Measurements from ENCODE around the gene TP53INP2. TPM values are rescaled to one million over a fixed set of nuclear protein-coding genes. Genes with fewer than 3 reads are reported as not detected.
"Not testable (repeated sequence)": the region's sequence is repeated elsewhere in the genome, so short reads cannot be mapped to it uniquely, and the experiment has no call there.

TP53INP2 gene
- total RNA-seq, 1 donor from 2014 or later = 146 TPM

GRCh38 chr20:34716921-34717229 is 12.7 kb downstream of the TP53INP2 start:
- intact Hi-C loops (cut with micrococcal nuclease) = no loop called here
- DNase-seq (no peak), ATAC-seq (no peak)

- DNase-seq = no peak
- intact Hi-C loops (cut with micrococcal nuclease) = no loop called here
- ATAC-seq = no peak
These were observed 13.3 kb downstream of the TP53INP2 start for GRCh38 chr20:34717230-34718095.

- intact Hi-C loops (cut with micrococcal nuclease); ATAC-seq; DNase-seq: not testable (repeated sequence)
These were observed 15.3 kb downstream of the TP53INP2 start for GRCh38 chr20:34719242-34720017.

- DNase-seq (no peak), ATAC-seq (no peak)
- intact Hi-C loops (cut with micrococcal nuclease) = no loop called here
These were observed 16.1 kb downstream of the TP53INP2 start for GRCh38 chr20:34720266-34720665.

GRCh38 chr20:34722560-34722959 is 18.4 kb downstream of the TP53INP2 start:
- DNase-seq; intact Hi-C loops (cut with micrococcal nuclease); ATAC-seq: not testable (repeated sequence)

- intact Hi-C loops (cut with micrococcal nuclease) = no loop called here
- ATAC-seq (peak; percentile 79), DNase-seq (no peak)
These were observed 20.0 kb downstream of the TP53INP2 start for GRCh38 chr20:34724172-34724571.

GRCh38 chr20:34729416-34729815 is 25.3 kb downstream of the TP53INP2 start:
- intact Hi-C loops (cut with micrococcal nuclease) = no loop called here

DNA sequence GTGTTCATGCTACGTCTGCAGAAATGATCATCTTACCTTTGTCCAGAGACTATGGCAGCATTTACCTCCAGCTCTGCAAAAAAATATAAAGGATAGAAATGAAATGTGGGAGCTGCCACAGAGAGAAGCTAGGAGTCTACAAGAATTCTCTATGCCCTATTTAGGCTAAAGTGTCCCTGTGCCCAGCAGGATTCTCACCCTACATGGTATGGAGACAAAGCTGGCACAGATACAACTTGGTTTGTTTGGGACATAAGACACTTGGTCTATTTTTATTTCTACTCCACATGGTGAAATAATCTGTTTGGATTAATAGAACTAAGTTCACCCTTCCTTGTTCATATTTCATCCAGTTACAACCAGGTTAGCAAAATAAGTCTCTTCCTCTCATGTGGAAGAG is 28.4 kb downstream of the TP53INP2 start:
- no peak for DNase-seq
- peak; percentile 29 for ATAC-seq
- intact Hi-C loops (cut with micrococcal nuclease) = no loop called here

More at GRCh38 chr20:34729416-34729815, 25.3 kb downstream of the TP53INP2 start:
- no peak for DNase-seq
- no peak for ATAC-seq

GRCh38 chr20:34736106-34736735 is 32.1 kb downstream of the TP53INP2 start:
- no peak for DNase-seq
- intact Hi-C loops (cut with micrococcal nuclease) = no loop called here

GRCh38 chr20:34743039-34743438 is 38.9 kb downstream of the TP53INP2 start:
- ATAC-seq (no peak), DNase-seq (no peak)
- intact Hi-C loops (cut with micrococcal nuclease) = no loop called here

More at GRCh38 chr20:34736106-34736735, 32.1 kb downstream of the TP53INP2 start:
- peak; percentile 79 for ATAC-seq

DNA sequence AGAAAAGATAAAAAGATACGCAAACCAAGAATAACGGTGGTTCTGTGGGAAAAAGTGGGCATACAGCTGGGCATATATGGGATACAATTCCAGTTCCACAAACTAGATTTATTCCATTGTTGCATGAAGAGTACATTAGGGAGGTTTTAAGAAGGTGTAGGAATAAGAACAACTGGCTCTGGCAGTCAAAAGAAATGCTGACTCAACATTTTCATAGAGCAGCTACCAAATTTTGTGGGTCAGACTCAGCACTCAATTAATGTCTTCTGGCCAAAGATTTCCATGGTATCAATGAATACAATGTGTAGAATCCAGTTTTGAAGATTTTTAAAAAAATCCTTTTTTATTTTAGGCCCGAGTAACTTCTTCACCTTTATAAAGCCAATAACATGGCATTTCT is 40.2 kb downstream of the TP53INP2 start:
- DNase-seq (no peak), ATAC-seq (no peak)
- intact Hi-C loops (cut with micrococcal nuclease) = no loop called here

- ATAC-seq (peak; percentile 92), DNase-seq (no peak)
- intact Hi-C loops (cut with micrococcal nuclease) = no loop called here
These were observed 40.7 kb downstream of the TP53INP2 start for GRCh38 chr20:34744847-34745246.

- intact Hi-C loops (cut with micrococcal nuclease) = no loop called here
- ATAC-seq (no peak), DNase-seq (no peak)
These were observed 42.5 kb downstream of the TP53INP2 start for GRCh38 chr20:34746674-34747073.

DNA sequence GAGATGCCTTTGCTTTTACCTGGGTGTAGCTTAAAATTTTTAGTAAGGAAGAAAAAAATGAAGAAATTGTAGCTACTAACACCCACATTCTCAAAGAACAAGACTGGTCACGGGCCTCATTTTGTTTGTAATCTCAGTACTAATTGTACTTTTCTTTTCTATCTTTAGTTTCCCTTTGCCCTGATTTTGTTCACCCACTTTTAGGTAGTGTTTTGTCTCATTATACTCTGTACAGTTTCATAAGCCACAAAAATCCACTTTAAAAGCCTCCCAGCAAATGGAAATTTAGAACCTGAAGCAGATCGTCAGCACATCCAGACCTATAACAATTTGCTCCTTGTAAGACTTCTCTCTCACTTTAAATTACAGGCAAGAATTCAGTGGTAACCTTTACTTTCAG is 43.3 kb downstream of the TP53INP2 start:
- ATAC-seq (no peak), DNase-seq (no peak)
- intact Hi-C loops (cut with micrococcal nuclease) = no loop called here

- DNase-seq (no peak), ATAC-seq (no peak)
- intact Hi-C loops (cut with micrococcal nuclease) = no loop called here
These were observed 44.6 kb downstream of the TP53INP2 start for GRCh38 chr20:34748709-34749108.

DNA sequence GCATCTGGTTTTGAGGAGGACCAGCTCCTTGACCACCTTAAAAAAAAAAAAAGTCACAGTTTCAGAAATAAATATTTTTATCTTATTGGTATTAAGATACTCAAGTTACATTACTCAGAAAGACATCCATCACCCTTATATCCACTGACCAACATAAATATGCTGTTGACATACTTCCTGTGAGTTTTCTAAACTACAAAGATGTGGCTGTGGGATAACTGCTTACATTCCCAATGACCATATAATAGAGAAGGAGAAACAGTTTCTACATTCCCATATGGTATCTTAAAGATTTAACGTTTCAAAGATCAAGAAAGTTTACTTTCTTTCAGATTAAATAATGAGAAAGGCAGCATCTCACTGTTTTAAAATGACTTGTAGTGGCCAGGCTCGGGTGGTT is 46.3 kb downstream of the TP53INP2 start:
- intact Hi-C loops (cut with micrococcal nuclease) = no loop called here
- ATAC-seq (no peak), DNase-seq (no peak)

DNA sequence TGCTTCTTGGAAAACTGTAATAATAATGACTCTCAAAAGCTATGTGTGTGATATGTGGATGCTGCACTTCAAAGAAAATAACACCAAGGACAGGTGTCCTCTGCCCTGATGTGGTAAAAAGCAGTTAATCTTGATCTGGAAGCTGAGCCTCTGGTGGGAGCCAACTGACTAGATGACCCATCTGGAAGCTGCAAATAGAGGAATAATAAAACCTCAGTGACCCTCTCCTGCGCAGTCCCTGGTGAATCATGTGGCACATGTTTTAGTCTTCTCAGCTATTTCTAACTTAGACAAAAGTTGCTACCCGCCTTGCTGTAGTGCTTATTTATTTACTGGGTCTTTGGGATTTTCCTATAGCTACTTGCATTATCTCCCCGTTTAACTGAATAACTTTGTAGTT is 47.3 kb downstream of the TP53INP2 start:
- DNase-seq (no peak), ATAC-seq (no peak)
- intact Hi-C loops (cut with micrococcal nuclease) = no loop called here

DNA sequence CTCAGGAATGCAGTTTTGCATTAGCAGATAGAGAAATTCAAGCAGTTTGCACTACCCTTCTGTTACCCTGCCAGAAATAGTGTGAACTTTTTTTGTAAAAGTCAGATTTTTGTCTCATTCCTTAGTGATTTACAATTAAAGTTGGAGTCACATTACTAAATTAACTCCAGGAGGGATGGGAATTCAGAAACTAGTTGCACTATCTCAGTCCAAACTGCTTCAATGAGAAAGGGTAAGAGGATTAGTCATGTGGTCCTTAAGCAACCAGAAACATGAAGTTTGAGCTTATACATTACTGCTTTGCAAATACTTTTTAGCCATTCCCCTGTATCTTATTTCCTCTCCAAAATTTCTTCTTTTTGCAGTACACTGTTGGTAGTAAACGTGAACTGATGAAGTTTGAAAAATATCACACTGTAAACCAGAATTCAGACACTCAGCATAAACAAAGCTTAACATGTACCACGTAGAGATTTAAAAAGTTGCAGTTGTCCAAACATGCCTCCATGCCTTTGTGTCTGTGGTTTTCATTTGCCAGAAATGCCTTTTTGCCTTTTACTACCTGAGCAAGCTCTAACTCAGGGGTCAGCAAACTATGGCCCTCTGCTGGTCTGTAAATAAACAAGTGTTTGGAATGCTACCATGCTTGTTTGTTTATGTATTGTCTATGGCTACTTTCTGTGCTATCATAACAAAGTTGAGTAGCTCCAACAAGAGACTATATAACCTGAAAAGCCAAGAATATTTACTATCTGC is 49.7 kb downstream of the TP53INP2 start:
- intact Hi-C loops (cut with micrococcal nuclease) = no loop called here
- ATAC-seq (no peak), DNase-seq (no peak)

GRCh38 chr20:34754611-34755010 is 50.5 kb downstream of the TP53INP2 start:
- ATAC-seq (no peak), DNase-seq (no peak)
- intact Hi-C loops (cut with micrococcal nuclease) = no loop called here
